Nephron progenitor cell (in vitro differentiated cells): ENCODE measurements around the gene LAGE3.

Source experiments
- DNase-seq: peaks from one replicate; pipeline ENCODE4 v3.0.0; 2021
- H3K27ac Mint-ChIP-seq: 2 replicates; pipeline ENCODE4 v1.8.0; 2021; ENCODE audit warnings: mild to moderate bottlenecking, moderate library complexity, mixed read lengths
- H3K27me3 Mint-ChIP-seq: 2 replicates; pipeline ENCODE4 v1.8.0; 2021; ENCODE audit warnings: mild to moderate bottlenecking, low read depth, mixed read lengths; ENCODE audit not compliant: poor library complexity
- H3K36me3 Mint-ChIP-seq: 2 replicates; pipeline ENCODE4 v1.8.0; 2021; ENCODE audit warnings: low read depth, mixed read lengths
- H3K4me1 Mint-ChIP-seq: 2 replicates; pipeline ENCODE4 v1.8.0; 2021; ENCODE audit warnings: mixed read lengths
- H3K4me3 Mint-ChIP-seq: 2 replicates; pipeline ENCODE4 v1.8.0; 2021; ENCODE audit warnings: mild to moderate bottlenecking, moderate library complexity, mixed read lengths
- H3K9me3 Mint-ChIP-seq: 2 replicates; pipeline ENCODE4 v1.8.0; 2021; ENCODE audit warnings: mild to moderate bottlenecking, moderate library complexity, mixed read lengths
- CTCF ChIP-seq: fragments of 200-600 bp; sonication (generic); IDR thresholded peaks from 2 replicates; pipeline ENCODE4 v1.5.0; 2021; ENCODE audit warnings: antibody characterized with exemption

Gene LAGE3

GRCh38 chrX:154458954-154459778, 19.9 kb downstream of the LAGE3 start:
- peak overlapping the region; percentile 87 for H3K4me3 Mint-ChIP-seq
- peak overlapping the region; percentile 54 for H3K27ac Mint-ChIP-seq
- H3K9me3 Mint-ChIP-seq: peaks cover 47% of the 10 kb centered on the region
- TF ChIP-seq CTCF: no peak
- no peak for DNase-seq
- peaks cover 3% of the 10 kb centered on the region for H3K27me3 Mint-ChIP-seq
- H3K36me3 Mint-ChIP-seq: peaks cover 23% of the 10 kb centered on the region
- H3K4me1 Mint-ChIP-seq: peaks cover 12% of the 10 kb centered on the region

DNA sequence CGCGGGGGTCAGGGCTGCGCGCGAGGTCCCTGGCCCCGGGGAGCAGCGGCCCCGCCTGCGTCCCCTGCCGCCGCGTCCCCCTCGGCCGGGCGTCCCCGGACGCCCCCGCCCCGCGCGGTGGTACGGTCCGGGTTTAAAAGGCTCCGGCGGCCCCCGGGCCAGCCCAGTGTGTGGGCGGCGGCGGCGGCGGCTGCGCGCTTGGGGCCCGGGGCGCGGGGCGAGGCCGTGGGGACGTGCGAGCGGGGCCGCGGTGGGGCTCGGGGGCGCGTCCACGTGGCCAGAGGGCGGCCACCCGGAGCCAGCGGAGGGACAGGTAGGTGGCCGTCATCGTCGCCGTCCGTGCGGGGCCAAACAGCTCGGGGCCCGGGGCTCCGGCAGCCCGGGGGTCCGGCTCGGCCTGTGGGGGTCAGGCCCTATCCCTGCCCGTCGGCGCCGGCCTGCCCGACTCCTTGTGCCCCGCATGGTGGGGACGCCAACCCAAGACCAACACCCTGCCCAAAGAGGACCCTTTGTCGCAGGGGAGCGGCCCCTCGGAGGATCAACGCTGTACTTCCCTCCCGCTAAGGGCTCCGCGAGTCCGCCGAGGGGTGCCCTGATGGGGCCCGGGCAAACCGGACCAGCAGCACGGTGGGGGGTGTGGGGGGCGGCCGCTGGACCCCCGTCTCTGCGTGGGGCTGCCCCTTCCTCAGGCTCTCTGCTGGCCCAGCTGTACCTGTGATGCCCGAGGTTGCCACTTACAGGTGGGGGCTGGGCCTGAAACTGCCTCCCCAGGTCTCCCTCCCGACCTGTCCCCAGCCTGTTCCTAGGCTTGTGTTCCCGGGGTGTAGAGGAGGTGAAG, 20.7 kb downstream of the LAGE3 start, which contains the start of gene PLXNA3:
Gene PLXNA3, plus strand, starts transcription at position 166 of the 838 bp plus-strand sequence. CDS start 1,903 bp downstream, outside the sequence.
- Mint-ChIP-seq H3K27me3 (peaks cover 3% of the 10 kb centered on the region), H3K4me3 (peak within 1 kb of the TSS; percentile 89), H3K9me3 (peaks cover 55% of the 10 kb centered on the region), H3K4me1 (peaks cover 12% of the 10 kb centered on the region), H3K27ac (peak within 1 kb of the TSS; percentile 87), H3K36me3 (peaks cover 24% of the 10 kb centered on the region)
- no peak for TF ChIP-seq CTCF
- peak; percentile 80 for DNase-seq

GRCh38 chrX:154457491-154458115, 21.5 kb downstream of the LAGE3 start:
- no peak for TF ChIP-seq CTCF
- H3K27me3 Mint-ChIP-seq: peaks cover 3% of the 10 kb centered on the region
- H3K4me3 Mint-ChIP-seq: peak overlapping the region; percentile 89
- peaks cover 56% of the 10 kb centered on the region for H3K9me3 Mint-ChIP-seq
- peaks cover 12% of the 10 kb centered on the region for H3K4me1 Mint-ChIP-seq
- H3K36me3 Mint-ChIP-seq: peaks cover 25% of the 10 kb centered on the region
- DNase-seq: peak; percentile 54
- peak overlapping the region; percentile 87 for H3K27ac Mint-ChIP-seq

- H3K9me3 Mint-ChIP-seq: peaks cover 57% of the 10 kb centered on the region
Observed at GRCh38 chrX:154452823-154453222, 26.3 kb downstream of the LAGE3 start.

GRCh38 chrX:154450312-154450711, 28.8 kb downstream of the LAGE3 start:
- peaks cover 5% of the 10 kb centered on the region for H3K4me1 Mint-ChIP-seq
- TF ChIP-seq CTCF: no peak
- H3K4me3 Mint-ChIP-seq: no peak overlapping the region
- no peak overlapping the region for H3K27ac Mint-ChIP-seq
- no peaks in the 10 kb centered on the region for H3K27me3 Mint-ChIP-seq
- peaks cover 61% of the 10 kb centered on the region for H3K9me3 Mint-ChIP-seq
- H3K36me3 Mint-ChIP-seq: peaks cover 29% of the 10 kb centered on the region
- no peak for DNase-seq

More at GRCh38 chrX:154452823-154453222, 26.3 kb downstream of the LAGE3 start:
- H3K27ac Mint-ChIP-seq: no peak overlapping the region
- DNase-seq: no peak
- H3K27me3 Mint-ChIP-seq: peaks cover 3% of the 10 kb centered on the region
- H3K36me3 Mint-ChIP-seq: peaks cover 25% of the 10 kb centered on the region
- TF ChIP-seq CTCF: no peak
- no peak overlapping the region for H3K4me3 Mint-ChIP-seq
- H3K4me1 Mint-ChIP-seq: peaks cover 5% of the 10 kb centered on the region
